ENCODE measurements around the gene EGFR.

The EGFR gene

GRCh38 chr7:55105952-55106351 is 87.1 kb downstream of the EGFR start:
- DNase-seq, result no peak

- DNase-seq, result no peak
These were observed 89.1 kb downstream of the EGFR start for GRCh38 chr7:55107946-55108345.

GRCh38 chr7:55108401-55108800 is 89.6 kb downstream of the EGFR start:
- no peak for DNase-seq

GRCh38 chr7:55108818-55109217 is 90.0 kb downstream of the EGFR start:
- no peak for DNase-seq

GRCh38 chr7:55109404-55110167 is 90.8 kb downstream of the EGFR start:
- DNase-seq, result no peak

- DNase-seq, result no peak
These were observed 91.6 kb downstream of the EGFR start for GRCh38 chr7:55110282-55110992.

GRCh38 chr7:55110993-55111361 is 92.2 kb downstream of the EGFR start:
- no peak for DNase-seq

- no peak for DNase-seq
These were observed 93.2 kb downstream of the EGFR start for GRCh38 chr7:55112056-55112455.

GRCh38 chr7:55113760-55114540 is 95.1 kb downstream of the EGFR start:
- DNase-seq, result no peak

- no peak for DNase-seq
These were observed 98.5 kb downstream of the EGFR start for GRCh38 chr7:55117286-55117685.

GRCh38 chr7:55118426-55118825 is 99.6 kb downstream of the EGFR start:
- DNase-seq, result no peak

GRCh38 chr7:55119571-55119970 is 100.8 kb downstream of the EGFR start:
- no peak for DNase-seq

GRCh38 chr7:55120074-55120473 is 101.3 kb downstream of the EGFR start:
- no peak for DNase-seq

GRCh38 chr7:55120501-55121198 is 101.8 kb downstream of the EGFR start:
- DNase-seq, result no peak

- DNase-seq, result no peak
These were observed 102.4 kb downstream of the EGFR start for GRCh38 chr7:55121249-55121648.

GRCh38 chr7:55122263-55122662 is 103.4 kb downstream of the EGFR start:
- no peak for DNase-seq

- DNase-seq, result no peak
These were observed 106.4 kb downstream of the EGFR start for GRCh38 chr7:55124989-55125875.

GRCh38 chr7:55127135-55127551 is 108.3 kb downstream of the EGFR start:
- DNase-seq, result no peak

GRCh38 chr7:55127622-55128081 is 108.8 kb downstream of the EGFR start:
- DNase-seq, result no peak

- no peak for DNase-seq
These were observed 110.0 kb downstream of the EGFR start for GRCh38 chr7:55128693-55129394.

Data from central memory CD4-positive, alpha-beta T cell (primary cell).